SKM-1 (cell line): ENCODE results near the gene SLC16A12.

Source experiments
- DNase-seq: peaks from one replicate; lab custom pipeline; 2025; ENCODE audit not compliant: unreplicated experiment; lab: John Stamatoyannopoulos, UW

The SLC16A12 gene

GRCh38 chr10:89515031-89515841, 20.2 kb downstream of the SLC16A12 start:
- DNase-seq, result no peak

DNA sequence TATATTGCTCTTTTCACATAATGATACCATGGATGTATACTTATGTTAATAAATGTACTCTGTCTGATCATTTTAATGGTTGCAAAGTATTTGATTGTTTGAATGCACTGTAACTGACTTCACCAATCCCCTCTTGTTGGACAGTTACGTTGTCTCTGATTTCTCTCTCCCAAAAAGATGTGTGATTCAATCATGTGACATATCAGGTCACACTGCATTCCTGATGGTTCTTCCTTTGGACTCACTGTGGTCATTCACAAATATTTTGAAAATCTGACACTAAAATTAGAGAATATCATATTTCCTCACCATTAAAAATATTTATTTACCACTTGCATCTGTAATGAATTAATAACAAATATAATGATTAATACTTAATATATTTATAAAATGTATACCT, 22.2 kb downstream of the SLC16A12 start:
- DNase-seq, result no peak

DNA sequence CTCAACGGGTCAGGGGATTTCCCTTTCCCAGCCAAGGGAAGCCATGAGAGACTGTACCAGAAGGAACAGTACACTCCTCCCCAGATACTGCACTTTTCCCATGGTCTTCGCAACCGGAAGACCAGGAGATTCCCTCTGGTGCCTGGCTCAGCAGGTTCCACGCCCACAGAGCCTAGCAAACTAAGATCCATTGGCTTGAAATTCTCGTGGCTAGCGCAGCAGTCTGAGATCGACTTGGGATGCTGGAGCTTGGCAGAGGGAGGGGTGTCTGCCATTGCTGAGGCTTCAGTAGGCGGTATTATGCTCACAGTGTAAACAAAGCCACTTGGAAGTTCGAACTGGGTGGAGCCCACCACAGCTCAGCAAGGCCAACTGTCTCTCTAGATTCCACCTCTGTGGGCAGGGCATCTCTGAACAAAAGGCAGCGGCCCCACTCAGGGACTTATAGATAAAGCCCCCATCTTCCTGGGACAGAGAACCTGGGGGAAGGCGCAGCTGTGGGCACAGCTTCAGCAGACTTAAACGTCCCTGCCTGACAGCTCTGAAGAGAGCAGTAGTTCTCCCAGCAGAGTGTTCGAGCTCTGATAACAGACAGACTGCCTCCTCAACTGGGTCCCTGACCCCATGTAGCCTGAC, 29.6 kb downstream of the SLC16A12 start:
- no peak for DNase-seq

GRCh38 chr10:89504691-89505090, 30.7 kb downstream of the SLC16A12 start:
- DNase-seq, result no peak

GRCh38 chr10:89503652-89504370, 31.6 kb downstream of the SLC16A12 start:
- no peak for DNase-seq

DNA sequence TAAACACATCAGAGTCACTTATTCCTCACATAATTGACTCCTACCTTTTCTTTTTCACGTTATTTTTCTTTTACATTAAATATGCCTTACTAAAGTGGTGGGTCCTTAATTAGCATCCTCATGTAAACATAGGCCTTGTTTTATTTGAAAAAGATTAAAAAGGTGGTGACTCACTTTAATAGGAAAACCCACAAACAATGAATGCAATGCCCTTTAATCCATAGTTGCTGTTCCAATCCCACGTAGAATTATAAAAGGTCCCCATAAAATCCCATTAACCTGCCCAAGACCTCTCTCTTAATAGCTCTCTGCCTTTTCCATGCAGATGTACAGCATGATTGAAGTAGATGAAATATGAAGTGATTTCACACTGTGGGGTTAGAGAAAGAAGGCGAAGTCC, 32.2 kb downstream of the SLC16A12 start:
- no peak for DNase-seq

DNA sequence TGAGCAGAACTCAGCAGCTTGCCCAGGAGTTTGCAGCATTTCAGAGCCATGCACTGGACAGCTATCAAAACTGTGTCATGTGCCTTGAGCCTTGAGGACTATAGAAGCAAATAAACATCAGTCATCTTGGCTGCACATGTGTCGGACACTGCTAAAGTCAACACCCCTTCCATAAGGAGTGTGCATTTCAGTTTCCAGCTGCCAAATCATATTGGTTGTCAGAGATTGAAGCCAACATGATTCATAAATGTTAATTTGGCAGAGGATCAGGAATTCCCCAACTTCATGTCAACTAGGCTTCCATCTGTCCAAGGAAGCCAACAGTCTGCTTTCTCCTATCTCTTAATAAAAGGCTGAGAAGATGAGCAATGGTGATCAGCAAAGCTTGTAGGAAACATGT, 32.8 kb downstream of the SLC16A12 start:
- DNase-seq, result no peak

GRCh38 chr10:89494575-89494974, 40.8 kb downstream of the SLC16A12 start:
- no peak for DNase-seq

- DNase-seq, result no peak
These were observed 41.3 kb downstream of the SLC16A12 start for GRCh38 chr10:89494068-89494467.

DNA sequence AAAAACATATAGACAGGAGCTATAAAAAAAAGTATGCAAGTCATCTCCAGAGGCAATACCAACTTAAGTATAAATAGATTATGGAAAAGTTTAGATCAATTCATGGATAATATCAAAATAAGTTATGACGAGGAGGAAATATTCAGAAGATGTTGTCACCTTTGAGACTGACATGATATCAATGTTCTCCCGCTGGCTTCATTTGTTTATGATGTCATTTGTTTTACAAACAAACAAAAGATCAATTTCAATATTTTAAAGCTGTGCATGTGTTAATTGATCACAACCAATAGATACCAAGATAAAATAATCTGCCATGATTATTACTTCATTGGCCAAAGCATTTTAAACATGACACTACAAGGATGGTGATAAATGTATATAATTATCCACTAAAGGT, 43.5 kb downstream of the SLC16A12 start:
- DNase-seq, result no peak

GRCh38 chr10:89490596-89491335, 44.6 kb downstream of the SLC16A12 start:
- no peak for DNase-seq

GRCh38 chr10:89482256-89482655, 53.1 kb downstream of the SLC16A12 start:
- DNase-seq, result no peak

GRCh38 chr10:89481662-89482061, 53.7 kb downstream of the SLC16A12 start:
- DNase-seq, result no peak

DNA sequence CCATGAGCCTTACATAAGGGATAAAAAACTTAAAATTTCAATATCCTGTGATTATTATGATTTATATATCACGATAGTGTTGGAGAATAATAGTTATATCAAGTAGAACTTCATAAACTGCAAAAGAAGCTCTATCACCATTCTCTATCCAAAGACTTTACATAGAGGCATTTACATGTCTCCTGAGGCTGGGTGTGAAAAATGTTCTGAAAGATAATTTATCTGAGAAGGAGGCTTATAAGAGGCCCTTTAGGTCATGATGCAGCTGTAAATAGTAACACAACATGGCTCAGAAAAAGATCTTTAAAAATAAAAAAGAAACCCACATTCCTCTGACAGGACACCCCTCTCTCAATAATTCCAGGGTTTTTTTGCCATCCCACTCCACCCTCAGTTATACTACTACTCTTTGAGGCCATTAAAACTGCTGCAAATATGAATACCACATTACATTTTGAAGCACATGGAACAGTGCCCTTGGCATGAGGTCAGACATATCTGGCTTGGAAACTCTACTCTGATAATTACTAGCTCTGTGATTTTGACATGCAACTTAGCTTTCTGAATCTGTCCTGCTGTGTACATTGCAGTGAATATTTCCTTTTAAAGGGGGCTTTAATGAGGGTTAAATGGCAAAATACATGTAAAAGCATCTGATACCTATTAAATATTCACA, 55.5 kb downstream of the SLC16A12 start:
- no peak for DNase-seq

- DNase-seq, result no peak
These were observed 56.4 kb downstream of the SLC16A12 start for GRCh38 chr10:89478739-89479654.

DNA sequence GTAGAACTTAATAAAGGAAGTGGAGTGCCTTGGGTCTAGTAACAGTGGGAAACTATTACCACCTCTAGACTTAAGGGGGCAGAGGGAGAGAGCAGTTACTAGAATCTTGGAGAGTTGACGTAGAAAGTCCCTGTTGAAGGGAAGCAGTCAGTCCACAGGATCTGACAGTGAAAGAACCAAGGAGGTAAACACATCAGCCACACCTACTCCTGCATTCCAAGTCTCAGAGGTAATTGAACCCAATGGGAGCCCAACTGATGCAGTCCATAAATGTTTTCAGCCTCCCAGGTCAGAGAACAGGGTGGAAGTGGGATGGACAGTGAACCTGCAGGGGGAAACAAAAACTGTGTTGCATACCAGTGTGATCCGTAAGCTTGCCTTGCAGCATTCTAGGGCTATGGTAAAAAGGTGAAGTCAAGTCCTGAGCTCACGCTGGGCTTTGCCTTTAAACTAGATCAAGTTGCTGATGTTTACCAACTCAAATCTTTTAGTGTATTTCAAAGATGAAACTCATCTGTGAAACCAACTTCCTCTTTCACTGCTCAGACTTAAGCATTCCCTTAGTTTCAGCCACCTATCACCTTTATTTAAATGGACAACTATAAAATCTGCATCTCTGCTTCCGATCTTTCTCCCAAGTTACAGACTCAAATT, 57.2 kb downstream of the SLC16A12 start:
- peak; percentile 14 for DNase-seq

GRCh38 chr10:89476150-89476549, 59.2 kb downstream of the SLC16A12 start:
- DNase-seq, result no peak

DNA sequence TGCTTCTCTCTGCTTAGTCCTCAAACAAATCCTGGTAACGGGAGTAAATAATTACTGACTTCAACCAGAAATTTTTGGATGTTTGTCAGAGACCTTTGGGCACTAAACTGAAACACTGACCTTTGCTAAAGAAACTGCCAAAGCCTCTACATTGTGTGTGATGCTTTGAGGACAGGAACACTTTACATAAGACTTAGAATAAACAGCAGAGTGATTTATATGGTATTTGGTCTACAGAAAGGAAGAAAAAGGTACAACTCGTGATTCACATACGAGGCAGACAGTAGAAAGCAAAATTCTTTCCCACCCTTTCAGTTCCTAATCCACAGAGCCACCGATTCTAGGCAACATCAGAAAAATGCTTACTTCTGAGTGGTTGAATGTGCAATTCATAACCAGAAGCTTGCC, 59.8 kb downstream of the SLC16A12 start:
- no peak for DNase-seq

DNA sequence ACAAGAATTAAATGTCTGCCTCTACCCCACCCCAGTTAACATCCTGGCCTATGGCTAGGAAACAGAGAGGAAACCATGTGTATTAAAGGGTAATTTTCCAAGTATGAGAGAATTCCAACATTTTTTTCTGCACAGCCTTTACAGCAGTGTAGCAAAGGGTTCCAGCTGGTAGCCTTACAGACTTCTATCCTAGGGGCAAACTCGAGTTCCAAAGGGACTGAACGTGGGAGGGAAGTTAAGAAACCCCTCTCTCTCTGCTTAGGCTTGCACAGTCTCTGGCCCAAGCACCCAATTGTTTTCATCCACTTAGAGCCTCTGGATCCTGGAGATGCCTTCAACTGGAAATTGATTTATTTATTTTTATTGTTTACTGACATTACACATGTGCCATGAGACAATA, 60.3 kb downstream of the SLC16A12 start:
- no peak for DNase-seq
